Activated CD8-positive, alpha-beta memory T cell treated with anti-CD3 and anti-CD28 coated beads for 36 hours (primary cell): ENCODE results near the gene SNTA1. TPM values are rescaled to one million over a fixed set of nuclear protein-coding genes. Genes with fewer than 3 reads are reported as not detected.
"Not testable (repeated sequence)": the region's sequence is repeated elsewhere in the genome, so short reads cannot be mapped to it uniquely, and the experiment has no call there.

ENCODE experiments used
- CTCF ChIA-PET: fragments of 350-600 bp; sonication (Branson Sonifier 250); formaldehyde crosslinking; loops from one replicate; lab custom pipeline; 2021; ENCODE audit warnings: antibody characterized with exemption; lab: Charles Lee
- POLR2A ChIA-PET: fragments of 350-600 bp; sonication (Branson Sonifier 250); formaldehyde crosslinking; loops from one replicate; lab custom pipeline; 2021; ENCODE audit warnings: antibody characterized with exemption; lab: Charles Lee
- total RNA-seq, 2 experiments: library from RNA; stranded (reverse); gene quantifications; one replicate each; pipeline ENCODE4 v1.2.3, GENCODE V29; 2021

SNTA1 gene
- total RNA-seq, 2 experiments from 2014 or later, result 4.9 to 5.4 TPM

- POLR2A ChIA-PET, result no interaction called here
- CTCF ChIA-PET, result no interaction called here
These were observed 34.6 kb downstream of the SNTA1 start for GRCh38 chr20:33408716-33409654.

GRCh38 chr20:33408313-33408712 is 35.2 kb downstream of the SNTA1 start:
- POLR2A ChIA-PET, result no interaction called here
- CTCF ChIA-PET, result no interaction called here

GRCh38 chr20:33407796-33408195 is 35.8 kb downstream of the SNTA1 start:
- ChIA-PET POLR2A (no interaction called here), CTCF (no interaction called here)

GRCh38 chr20:33407251-33407650 is 36.3 kb downstream of the SNTA1 start:
- ChIA-PET CTCF (no interaction called here), POLR2A (no interaction called here)

- ChIA-PET CTCF (no interaction called here), POLR2A (no interaction called here)
These were observed 39.3 kb downstream of the SNTA1 start for GRCh38 chr20:33404281-33404680.

- CTCF ChIA-PET, result interaction anchor here (1.1 kb wide), 1 partner anchor 266 kb away, joined by 5 read pairs; no protein-coding TSS in a partner anchor
These were observed 41.6 kb downstream of the SNTA1 start for GRCh38 chr20:33401921-33402369.

GRCh38 chr20:33401184-33401920 is 42.2 kb downstream of the SNTA1 start, which contains the start of gene CDK5RAP1:
TSS of gene CDK5RAP1 (minus strand) at chr20:33401519. CDS start at chr20:33397064, 4,455 bp downstream.
- POLR2A ChIA-PET, result interaction anchor here (0.6 kb wide), 1 partner anchor 331 kb away, joined by 5 read pairs; no protein-coding TSS in a partner anchor

More at GRCh38 chr20:33401921-33402369, 41.6 kb downstream of the SNTA1 start:
- POLR2A ChIA-PET, result no interaction called here

GRCh38 chr20:33400812-33401183 is 42.8 kb downstream of the SNTA1 start:
- CTCF ChIA-PET, result no interaction called here
- POLR2A ChIA-PET, result interaction anchor here (0.6 kb wide), 1 partner anchor 332 kb away, joined by 5 read pairs; no protein-coding TSS in a partner anchor

More at GRCh38 chr20:33401184-33401920, 42.2 kb downstream of the SNTA1 start, which contains the start of gene CDK5RAP1:
- CTCF ChIA-PET, result interaction anchor here (1.1 kb wide), 1 partner anchor 266 kb away, joined by 5 read pairs; no protein-coding TSS in a partner anchor

- ChIA-PET POLR2A (no interaction called here), CTCF (interaction anchor here (0.7 kb wide), 1 partner anchor 267 kb away, joined by 3 read pairs; the partner anchor contains the start of gene ACTL10)
These were observed 43.6 kb downstream of the SNTA1 start for GRCh38 chr20:33399924-33400323.

- ChIA-PET CTCF (no interaction called here), POLR2A (no interaction called here)
These were observed 48.8 kb downstream of the SNTA1 start for GRCh38 chr20:33394718-33395117.

- ChIA-PET POLR2A (no interaction called here), CTCF (no interaction called here)
These were observed 50.0 kb downstream of the SNTA1 start for GRCh38 chr20:33393609-33394008.

GRCh38 chr20:33391722-33392415 is 51.7 kb downstream of the SNTA1 start:
- CTCF ChIA-PET, result interaction anchor here (1.1 kb wide), 1 partner anchor 15 kb away, joined by 3 read pairs; no protein-coding TSS in a partner anchor
- POLR2A ChIA-PET, result no interaction called here

- CTCF ChIA-PET, POLR2A ChIA-PET: not testable (repeated sequence)
These were observed 54.2 kb downstream of the SNTA1 start for GRCh38 chr20:33389326-33389725.

GRCh38 chr20:33388268-33388667 is 55.3 kb downstream of the SNTA1 start:
- POLR2A ChIA-PET, result no interaction called here
- CTCF ChIA-PET, result no interaction called here

- CTCF ChIA-PET, result no interaction called here
These were observed 56.4 kb downstream of the SNTA1 start for GRCh38 chr20:33387177-33387576.

GRCh38 chr20:33386673-33387072 is 56.9 kb downstream of the SNTA1 start:
- ChIA-PET CTCF (interaction anchor here (0.6 kb wide), 1 partner anchor 1434 kb away, joined by 3 read pairs; no protein-coding TSS in a partner anchor), POLR2A (no interaction called here)

More at GRCh38 chr20:33387177-33387576, 56.4 kb downstream of the SNTA1 start:
- POLR2A ChIA-PET, result no interaction called here

- POLR2A ChIA-PET, result no interaction called here
- CTCF ChIA-PET, result no interaction called here
These were observed 66.2 kb downstream of the SNTA1 start for GRCh38 chr20:33377366-33377765.

GRCh38 chr20:33373735-33374605 is 69.6 kb downstream of the SNTA1 start:
- CTCF ChIA-PET, result no interaction called here
- POLR2A ChIA-PET, result no interaction called here
